IPS DF 4.7 (cell line): ENCODE measurements around the gene MAP3K1.

Experiments
- DNase-seq: peaks from one replicate; pipeline ENCODE4 v3.0.0-alpha.2; 2013; ENCODE audit warnings: low spot score; ENCODE audit errors: extremely low read depth

The MAP3K1 gene

DNA sequence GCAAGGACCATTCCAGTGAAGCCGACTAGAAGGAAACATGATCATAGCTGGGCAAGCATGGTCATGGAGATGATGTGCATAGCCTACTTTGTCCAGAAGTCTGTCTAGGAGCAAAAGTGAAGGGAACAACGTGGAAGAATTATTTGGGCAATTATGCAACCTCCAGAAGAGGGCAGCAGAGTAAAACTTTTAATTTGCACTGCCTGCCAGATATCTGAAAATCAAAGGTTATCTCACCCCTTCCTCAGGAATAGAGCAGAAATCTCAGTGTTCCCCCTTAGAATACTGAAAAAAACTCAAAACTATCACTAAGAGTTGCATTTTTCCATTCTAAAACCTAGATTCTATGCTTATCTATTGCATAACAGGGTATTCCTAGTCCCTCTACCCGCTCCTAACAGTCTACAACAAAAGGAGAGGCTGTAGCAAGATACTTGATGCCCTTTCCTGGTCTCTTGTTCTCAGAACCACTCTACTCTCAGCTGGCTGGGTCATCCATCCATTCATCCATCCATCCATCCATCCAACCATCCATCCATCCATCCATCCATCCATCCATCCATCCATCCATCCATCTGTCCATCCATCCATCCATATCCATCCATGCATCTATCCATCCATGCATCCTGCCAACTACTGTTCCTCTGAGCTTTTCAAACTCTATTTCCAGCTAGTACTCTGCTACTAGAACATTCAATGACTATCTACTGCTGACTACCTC is 85.7 kb downstream of the MAP3K1 start:
- no peak for DNase-seq

- DNase-seq: no peak
Measured at GRCh38 chr5:56908942-56909293, 93.6 kb downstream of the MAP3K1 start.

DNA sequence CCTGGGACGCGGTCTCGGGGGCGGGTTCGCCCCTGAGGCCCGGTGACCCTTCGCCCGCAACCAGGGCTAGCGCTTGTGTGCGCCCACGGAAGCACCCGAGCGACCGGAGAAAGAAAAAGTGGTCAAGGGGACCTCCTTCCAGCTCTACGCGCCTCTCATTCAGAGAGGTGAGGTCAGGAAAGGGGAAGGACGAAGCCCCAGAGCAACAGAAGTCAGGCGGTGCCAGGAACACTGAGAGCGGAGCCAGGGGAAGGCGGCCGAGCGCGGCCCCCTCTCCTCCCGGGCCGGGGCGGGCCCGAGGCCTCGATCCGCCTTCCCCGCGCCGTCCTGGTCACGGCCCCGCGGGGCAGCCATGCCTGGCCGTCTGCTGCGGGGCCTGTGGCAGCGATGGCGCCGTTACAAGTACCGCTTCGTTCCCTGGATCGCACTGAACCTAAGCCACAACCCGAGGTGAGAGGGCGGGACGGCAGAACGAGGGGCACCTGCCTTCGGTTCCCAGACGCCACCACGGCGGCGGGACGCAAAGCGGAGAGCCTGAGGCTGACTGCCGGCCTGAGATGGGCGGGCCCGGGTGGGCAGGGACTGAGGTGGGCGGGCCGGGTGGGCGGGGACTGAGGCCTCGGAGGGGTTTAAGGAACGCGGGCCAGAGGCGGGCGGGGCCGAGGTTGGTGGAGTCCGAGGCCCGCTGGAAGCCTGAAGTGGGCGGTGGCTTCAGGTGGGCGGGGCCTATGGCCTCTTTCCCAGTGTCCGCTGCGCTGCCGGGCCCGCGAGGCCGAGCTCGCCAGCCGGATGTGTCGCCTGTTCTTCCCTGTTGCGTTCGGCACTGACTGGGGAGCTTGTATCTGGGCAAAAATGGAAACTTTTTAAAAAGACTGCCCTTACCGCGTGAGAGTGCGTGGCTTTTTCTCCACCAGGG is 94.2 kb downstream of the MAP3K1 start, which contains the start of gene SETD9:
SETD9 (plus strand) TSS at position 303 of the 916 bp plus-strand sequence; CDS start at position 353, 50 bp downstream.
- peak; percentile 86 for DNase-seq

DNA sequence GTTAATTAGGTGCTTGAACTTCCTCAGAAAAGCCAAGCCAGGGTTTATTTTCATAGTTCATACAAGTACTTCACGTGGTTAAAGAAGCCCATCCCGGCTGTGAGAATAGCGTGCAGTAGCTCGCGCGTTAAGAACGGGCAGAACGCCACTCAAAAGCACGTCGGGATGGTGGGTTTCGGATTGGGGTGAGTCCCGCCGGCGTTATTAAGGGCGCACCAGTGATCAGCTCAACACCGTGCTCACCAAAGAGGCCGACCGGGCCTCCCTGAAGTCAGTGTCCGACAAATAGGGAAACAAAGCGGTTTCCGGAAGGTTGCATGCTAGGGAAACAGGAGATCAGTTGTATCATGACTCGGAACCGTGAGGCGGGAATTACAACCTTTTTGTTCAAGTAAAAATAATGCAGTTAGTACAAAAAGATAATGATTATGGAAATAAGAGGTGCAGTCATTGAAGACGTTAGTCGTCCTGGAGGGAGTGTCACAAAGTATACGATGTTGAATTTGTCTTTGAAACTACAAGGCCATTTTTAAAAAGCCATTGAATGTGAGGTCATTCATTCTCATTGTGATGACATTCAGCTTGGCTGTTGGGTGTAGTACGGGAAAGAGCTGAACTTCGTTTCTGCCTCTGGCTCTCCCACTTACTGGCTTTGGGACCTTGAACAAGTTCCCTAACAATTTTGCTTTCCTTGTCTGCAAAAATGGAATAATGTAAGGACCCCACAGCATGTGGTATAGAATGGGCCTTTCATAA is 95.0 kb downstream of the MAP3K1 start:
- DNase-seq: no peak

- no peak for DNase-seq
Measured at GRCh38 chr5:56913766-56914165, 98.4 kb downstream of the MAP3K1 start.

GRCh38 chr5:56914678-56915077 is 99.3 kb downstream of the MAP3K1 start:
- no peak for DNase-seq

DNA sequence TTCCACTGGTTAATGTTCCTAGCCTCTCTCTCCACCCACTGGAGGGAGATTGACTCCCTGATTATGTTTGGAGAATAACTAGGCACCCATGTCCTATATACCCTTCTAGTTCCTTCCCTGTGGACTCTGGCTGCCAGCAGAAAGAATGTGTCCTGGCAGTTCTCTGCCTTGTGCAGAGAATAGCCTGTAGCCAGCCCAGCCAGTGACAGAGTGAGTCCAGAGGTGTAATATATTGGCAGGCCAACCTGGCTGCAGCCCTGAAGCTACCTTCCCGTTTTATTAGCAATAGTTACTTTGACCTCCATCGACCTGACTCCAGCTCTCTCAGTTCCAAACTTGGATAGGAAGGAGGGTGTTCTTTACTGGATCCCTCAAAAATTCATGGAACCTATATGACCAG is 102.2 kb downstream of the MAP3K1 start:
- DNase-seq: no peak

DNA sequence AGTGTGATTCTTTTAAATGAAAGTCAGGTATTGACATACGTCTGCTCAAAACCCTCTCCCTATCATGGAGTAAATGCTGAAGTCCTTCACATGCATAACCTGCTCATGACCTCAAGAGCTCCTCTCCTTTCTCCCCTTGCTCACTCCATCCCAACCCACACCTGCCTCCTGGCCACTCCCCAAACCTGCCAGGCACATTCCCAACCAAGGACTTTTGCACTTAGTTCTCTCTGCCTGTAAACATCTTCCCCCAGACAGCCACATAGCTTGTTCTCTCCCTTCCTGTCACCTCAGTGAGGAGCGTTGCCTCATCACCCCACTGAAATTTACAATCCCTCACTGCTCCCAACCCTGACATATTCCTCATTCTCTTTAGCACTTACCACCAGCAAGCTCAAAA is 102.7 kb downstream of the MAP3K1 start:
- DNase-seq: no peak

DNA sequence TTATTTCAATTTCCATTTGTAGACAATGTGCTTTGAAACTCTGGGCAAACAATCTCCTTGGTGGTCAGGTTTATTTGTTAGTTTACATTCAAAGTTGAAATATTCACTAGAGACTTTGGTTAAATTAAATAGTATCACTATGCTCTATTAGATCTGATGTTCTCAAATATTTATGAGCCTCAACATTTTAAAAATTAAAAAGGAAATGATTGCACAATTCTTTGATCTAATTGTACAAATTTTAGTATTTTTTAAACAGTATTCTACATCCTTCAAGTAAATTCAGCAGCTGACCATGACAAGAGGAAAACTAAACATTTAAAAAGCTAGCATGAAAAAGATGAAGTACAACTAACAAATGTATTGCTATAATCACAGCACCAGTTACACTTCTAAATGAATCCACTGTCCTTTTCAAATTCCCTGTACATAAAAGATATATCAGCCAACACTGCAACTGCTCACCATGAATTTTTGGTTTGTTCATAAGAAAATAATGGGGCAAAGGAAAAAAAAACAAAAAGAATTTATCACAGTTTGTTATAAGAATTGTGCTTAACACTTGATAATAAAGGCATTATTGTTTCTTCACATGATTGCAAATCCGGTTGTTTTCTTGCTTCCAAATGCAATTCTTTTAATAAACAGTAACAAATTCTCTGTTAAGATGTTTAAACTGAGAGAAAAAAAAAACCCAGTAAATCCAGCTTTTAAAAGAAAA is 104.8 kb downstream of the MAP3K1 start:
- DNase-seq: no peak

- DNase-seq: no peak
Measured at GRCh38 chr5:56922922-56923321, 107.6 kb downstream of the MAP3K1 start.

DNA sequence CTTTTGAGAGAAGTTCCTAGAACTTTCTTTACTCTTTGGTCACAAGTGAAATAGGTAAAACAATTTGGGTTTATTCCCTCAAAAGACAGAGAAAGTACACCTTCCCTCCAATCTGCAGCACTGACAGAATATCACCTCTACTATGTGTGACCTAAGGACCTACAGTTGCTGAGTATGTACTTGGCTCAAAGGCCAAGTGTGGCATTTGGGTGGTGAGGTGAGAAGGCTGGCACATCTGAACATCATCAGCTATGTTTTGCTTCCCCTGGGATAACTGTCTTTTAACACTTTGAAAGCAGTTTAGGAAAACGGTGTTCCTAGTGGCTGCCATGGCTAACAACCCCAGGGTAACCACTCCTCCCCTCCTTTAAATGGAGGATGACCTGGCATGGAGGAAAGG is 119.0 kb downstream of the MAP3K1 start:
- DNase-seq: no peak

GRCh38 chr5:56938858-56939257 is 123.5 kb downstream of the MAP3K1 start:
- DNase-seq: no peak

GRCh38 chr5:56941981-56942380 is 126.6 kb downstream of the MAP3K1 start:
- DNase-seq: no peak
